HG02678 (cell line): ENCODE results near the gene APOC3.

ENCODE experiments used
- ATAC-seq: cut with Tn5 transposase; IDR thresholded peaks from one replicate; pipeline ENCODE4 v1.9.1; 2021; ENCODE audit warnings: mild to moderate bottlenecking, moderate library complexity; ENCODE audit not compliant: unreplicated experiment

Gene APOC3

DNA sequence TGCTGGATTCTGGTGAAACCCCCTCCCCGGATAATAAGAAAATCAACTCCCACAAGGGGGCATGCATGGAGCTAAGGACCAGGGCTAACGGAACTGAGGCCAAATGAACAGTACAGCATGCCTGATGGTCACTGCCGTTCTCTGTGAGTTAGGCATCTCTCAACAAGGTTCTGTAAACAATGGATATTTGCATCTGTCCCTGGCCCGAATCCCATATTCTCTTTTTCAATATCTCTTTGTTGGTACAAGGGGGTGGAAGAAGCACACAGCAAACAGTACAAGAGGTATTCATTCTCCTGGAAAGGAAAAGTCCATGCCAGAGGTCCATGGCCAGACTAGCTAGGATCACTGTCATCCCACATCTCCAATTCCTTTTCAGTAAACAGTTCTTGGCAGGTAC is 39.9 kb downstream of the APOC3 start:
- ATAC-seq: no peak

DNA sequence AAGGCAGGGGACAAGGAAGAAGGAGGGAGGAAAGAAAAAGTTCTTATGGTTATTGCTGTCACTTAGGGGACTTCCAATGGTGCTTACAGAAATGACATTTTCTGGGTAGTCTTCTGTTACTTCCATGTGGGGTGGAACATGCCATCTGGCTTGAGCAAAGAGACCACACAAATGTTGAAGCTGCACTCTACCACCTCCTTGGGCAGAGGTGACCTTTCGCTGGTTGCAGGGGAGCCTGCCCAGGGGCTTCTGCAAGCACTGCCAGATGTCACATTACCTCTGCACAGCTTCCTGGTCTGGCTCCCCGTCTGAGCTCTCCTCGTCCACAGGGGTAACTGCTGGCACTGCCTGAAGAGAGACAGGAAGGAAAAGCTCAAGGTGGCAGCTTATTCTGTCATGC is 40.3 kb downstream of the APOC3 start:
- no peak for ATAC-seq

DNA sequence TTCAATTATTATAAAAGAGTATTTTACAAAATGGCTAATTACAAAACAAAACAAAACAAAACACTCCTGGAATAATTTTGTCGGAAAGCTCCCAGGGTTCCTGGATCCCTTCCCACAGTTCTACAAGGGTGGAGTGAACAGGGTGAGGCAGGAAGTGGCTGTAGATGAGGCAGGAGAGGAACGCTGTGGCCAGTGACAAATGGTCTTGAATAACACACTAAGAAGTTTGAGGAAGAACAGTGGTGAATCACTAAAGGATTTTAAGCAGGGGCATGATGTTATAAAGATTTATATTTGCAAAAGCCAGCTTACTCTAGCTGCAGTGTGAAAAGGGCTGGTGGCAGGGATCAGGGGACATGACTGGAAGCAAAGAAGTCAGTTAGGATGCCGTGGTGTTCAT is 41.5 kb downstream of the APOC3 start:
- no peak for ATAC-seq

DNA sequence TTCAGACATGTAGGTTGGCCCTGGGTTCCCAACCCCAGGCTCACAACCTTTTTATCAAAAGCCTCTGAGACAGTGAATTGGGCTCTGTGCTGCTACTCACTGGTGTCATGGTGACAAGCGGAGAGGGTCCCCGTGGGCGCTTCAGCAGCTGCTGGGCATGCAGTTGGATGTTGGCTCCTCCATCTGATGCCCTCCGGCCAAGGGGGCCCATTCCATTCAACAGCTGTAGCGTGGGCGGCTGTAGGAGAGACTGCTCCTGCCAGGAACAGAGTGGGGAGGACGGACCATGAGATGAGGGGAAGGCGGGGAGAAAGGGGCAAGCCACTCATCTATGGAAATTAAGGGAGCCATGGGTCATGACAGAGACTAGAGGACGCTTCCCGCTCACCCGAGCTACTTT is 43.7 kb downstream of the APOC3 start:
- no peak for ATAC-seq

DNA sequence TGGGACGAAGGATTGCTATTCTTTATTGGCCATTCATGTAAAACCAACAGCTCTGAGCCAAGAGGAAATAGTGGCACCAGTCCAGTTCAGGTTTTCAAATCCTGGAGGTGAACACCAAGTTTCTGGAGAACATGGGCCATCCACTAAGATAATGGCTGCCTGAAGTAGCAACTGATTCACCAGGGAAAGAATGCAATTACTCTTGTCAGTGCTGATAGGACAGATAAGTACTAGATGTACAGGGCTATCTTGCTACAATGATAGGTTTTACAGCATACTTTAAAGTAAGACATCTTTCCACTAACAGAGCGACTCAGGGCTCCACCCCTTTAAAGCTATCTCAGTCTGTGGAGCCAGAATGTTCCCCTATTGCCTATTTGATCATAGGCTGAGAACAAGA is 44.5 kb downstream of the APOC3 start:
- no peak for ATAC-seq

DNA sequence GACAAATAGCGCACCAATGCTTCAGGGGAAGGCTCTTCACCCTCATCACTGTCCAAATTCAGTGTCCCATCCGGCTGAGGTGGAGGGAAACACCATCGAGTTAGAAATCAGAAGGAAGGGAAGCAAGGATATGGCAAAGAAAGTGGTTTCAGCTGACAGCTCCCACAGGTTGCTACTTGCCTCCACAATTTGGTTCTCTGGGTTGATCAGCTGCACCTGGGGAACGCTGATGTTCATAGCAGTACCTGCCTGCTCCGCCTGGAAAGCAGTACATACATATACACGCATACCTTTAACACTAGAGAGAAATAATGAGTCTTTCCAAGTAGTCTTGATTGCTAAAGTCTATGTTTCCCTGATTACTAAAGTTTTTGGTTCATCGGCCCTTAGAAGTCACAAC is 45.5 kb downstream of the APOC3 start:
- ATAC-seq: no peak

DNA sequence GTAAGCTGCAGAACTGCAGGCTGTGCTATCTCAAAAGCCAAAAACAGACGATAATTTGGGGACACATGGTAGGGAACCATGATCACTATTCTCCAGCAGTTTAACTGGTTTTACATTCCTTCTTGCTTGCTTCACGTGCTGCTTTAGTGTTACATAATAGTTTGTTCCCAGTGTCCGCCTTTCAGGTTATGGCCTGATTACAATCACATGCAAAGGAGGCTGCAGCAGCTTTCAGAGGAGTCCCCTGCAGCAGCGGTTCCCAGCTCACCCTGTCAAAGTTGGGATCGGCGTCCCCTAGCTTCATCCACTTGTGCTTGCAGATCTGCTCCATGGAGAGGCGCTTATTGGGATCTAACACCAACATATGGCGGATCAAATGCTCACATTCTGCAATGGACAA is 46.9 kb downstream of the APOC3 start:
- ATAC-seq: no peak

DNA sequence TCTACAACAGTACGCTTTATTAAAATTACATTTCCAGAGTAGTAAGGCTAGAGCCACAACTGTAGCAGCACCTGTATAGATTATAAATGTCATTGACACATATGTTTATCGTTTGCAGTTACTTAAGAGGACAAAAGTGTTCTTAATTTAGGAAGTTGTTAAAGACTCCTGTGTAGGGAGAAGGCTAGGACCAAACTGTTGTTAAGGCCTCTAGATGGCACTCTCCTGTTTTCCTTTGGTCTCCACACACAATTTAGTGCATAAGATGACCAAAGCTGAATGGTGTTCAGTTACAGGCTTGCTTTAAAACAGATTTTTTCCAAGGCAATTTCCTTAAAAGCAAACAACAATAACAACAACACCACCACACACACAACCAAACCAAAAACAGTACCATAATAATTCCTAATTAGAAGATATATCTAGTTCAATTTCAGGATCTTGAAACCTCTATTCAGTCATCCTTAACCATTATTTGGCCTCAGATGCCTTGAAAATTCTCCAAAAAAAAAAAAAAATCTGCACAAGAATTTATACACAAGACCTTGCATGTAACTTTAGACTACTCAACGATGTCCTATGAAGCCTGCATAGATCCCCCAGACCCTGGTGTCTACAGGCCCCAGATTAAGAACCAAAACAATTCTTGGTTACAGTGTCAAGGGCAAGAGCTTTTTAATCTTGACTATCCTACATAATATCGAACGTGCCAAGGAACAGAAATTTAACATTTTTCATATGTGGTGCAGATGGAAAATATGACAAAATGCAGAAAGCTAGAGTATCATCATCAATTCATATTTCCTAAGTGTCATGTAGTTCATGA is 50.3 kb downstream of the APOC3 start:
- ATAC-seq: no peak

DNA sequence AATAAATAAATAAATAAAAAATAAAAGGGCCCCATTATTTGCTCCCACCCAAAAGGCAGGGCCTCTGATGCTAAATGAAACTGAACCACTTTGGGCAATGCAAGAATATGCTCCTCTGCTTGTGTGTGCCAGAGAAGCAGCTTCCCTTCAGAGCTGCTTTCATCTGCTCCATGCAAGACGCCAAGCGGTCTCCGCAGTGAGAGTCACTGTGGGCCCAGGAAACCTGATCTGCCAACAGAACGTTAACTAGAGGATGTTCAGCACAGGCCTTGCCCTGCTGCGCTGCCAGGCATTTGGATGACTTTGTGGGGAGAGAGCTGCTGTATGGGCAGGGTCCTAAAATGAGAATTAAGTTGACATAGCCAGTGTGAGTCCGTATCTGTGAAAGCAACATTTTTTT is 51.4 kb downstream of the APOC3 start:
- no peak for ATAC-seq

DNA sequence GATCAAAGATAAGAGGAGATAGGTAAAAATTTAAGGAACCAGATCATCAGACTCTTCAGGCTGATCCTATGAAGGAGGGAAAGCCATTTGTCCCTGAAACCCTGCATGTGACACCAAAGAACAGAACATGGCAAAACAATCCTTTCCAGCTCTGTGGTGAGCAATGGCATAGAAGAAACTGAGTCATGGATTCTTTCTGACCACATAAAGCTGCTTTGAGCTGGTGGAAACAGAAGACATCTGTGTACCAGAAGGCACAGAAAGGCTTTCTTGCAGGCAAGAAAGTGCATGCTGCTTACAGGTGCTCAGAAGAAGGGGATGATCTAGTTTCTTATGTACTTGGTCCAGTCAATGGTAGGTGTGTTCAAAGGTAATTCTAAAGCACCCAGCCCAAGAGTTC is 52.7 kb downstream of the APOC3 start:
- ATAC-seq: no peak
